GM12874 (cell line): ENCODE data around the gene KCNJ9.

ENCODE experiments used
- CTCF ChIP-seq: IDR thresholded peaks from 2 replicates; pipeline ENCODE4 v1.5.1; 2011; ENCODE audit warnings: low read depth, mild to moderate bottlenecking, control low read depth, low read length, moderate library complexity; ENCODE audit not compliant: insufficient read depth

KCNJ9 gene

DNA sequence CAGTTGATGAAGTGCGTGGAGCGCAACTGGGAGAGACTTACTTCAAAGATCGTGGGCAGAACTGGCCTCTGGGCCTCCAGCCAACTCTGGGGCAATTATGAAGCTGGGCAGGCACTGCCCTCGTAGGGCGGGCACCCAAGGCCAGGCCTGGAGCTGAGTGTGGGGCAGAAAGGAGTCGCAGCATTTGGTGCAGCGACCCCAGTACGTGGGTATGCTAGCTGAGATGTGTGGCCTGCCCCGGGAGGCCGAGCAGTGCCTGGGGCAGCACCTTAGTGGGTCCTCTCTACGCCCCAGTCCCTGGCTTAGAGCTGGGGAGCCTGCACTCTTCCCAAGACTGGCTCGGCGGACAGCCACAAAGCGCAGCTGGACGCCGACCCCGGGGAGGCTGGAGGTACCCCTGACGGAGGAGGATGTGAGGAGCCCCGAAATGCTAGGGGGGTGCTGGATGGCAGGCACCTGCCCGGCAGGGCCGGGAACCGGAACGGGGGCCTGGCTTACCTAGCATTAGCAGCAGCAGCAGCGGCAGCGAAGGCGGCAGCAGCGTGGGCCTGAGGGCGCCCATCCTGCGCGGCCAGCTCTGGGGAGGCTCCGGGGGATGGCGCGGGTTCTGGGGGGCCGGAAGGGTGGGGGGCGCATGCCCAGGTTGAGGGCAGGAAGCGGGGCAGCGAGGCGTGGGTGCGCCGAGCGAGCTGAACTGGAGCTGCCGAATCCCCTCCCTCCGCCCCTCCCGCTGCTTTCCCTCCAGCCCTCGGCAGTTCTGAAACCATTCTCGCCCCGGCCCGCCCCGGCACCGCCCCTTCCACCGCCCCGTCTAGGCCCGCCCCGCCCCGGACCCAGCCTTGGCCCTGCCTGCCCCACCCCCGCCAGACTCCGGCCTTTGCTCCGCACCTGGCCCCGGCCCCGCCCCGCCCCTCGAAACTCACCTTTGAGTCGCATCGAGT, 16.8 kb downstream of the KCNJ9 start, which contains the start of gene IGSF8:
Gene IGSF8, minus strand, starts transcription at position 709 of the 941 bp plus-strand sequence. Its CDS starts 147 bp downstream, at position 562.
- no peak for TF ChIP-seq CTCF

- no peak for TF ChIP-seq CTCF
Measured at GRCh38 chr1:160098852-160099561, 17.7 kb downstream of the KCNJ9 start.

DNA sequence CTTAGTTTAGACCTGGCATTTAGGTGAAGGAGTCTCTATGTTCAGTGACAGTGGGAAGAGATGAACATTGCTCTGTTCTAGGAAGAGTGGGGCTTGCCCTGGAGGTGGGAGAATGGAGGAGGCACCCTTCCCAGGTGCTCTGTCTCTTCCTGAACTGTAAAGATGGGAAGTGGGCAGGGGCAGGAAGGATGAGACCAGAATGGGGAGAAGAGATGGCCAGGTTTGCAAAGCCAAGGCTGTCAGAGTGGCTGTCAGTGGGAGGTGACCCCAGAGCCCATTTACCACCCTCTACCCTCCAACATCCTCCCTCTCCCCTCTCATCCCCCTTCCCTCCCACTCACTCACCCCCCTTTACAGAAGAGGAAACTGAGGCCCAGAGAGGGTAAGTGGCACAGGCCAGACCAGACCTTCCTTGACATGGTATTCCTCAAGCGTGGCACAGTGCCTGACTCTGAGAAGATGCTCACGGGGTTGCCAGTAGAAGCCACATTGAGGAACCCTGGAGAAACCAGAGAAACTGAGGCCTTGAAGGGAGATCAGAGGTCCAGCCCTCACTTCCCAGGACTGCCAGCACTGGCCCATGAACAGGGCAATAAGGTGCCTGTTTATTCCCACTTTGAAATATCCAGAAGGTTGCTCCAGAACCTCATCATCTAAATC, 18.5 kb downstream of the KCNJ9 start:
- no peak for TF ChIP-seq CTCF

DNA sequence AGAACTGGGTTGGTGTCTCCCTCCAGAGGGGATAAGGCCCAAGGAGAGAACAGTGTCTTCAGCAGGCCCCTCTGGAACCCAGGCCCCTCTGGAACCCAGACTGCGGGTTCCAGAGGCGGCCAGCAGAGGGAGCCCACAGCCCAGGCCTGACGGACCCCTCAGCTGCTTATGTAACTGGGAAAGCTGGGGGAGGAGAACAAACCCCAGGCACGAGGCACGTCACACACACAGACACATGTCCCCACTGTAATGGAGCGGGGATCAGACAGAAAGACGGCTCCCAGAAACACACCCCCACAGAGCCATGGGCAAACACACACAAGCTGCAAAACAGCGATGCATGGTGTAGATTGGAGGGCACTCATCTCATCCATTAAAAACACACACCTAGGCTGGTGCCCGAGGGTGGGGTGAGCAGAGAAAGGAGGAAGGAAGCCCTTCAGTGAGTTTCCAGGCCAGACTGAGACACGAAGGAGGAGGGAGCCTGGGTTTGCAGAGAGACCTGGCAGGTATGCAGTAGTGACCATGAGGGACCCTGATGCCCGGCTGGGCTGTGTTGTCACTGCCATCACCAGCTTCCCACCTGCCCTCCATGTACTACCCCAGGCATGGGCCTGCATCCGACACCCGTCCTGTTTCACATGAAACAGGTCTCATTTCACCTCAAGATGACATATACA, 19.8 kb downstream of the KCNJ9 start:
- TF ChIP-seq CTCF, result peak; percentile 94

- no peak for TF ChIP-seq CTCF
Measured at GRCh38 chr1:160101717-160102522, 20.6 kb downstream of the KCNJ9 start.

DNA sequence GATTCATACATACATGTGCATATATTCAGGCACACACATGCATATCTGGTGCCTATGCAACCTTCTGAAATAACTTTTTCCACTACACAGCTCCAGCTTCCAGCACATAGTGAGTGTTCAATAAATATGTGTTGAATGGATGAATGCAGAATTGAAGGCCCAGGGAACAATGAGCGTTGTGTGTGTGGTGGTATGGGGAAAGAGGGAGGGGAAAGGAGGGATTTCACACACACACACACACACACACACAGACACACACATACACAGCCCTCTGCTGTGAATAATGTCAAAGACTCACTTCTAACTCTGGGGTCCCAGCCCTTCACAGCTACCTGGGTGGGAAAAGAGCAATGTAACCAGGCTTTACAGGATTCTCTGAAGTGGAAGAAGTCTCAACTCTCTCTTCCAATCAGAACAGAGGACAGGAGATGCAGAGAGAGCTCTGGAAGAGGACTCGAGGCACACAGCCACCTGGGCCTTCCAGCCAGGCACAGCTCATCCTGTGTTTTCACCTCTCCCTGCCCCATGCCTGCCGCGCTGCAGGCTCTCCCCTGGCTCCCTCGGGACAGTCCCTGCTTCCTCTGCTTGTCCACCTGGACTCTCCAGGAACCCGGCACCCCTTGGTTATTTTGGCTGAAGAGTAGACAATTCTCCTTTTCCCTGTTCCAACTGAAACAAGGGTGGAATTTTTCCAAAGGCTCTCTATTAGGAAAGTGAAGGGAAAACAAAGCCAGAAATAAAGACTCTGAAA, 22.5 kb downstream of the KCNJ9 start:
- no peak for TF ChIP-seq CTCF
